Activated B cell treated with CpG ODN at 0.5 μM for 24 hours (primary cell): Measurements from ENCODE around the gene RAD52. TPM values are rescaled to one million over a fixed set of nuclear protein-coding genes. Genes with fewer than 3 reads are reported as not detected.

ENCODE experiments used
- ATAC-seq: fragments of 200-7000 bp; cut with Tn5 transposase; one replicate; pipeline ENCODE4 v1.10.0; 2021; ENCODE audit warnings: low read depth, mild to moderate bottlenecking, moderate library complexity
- CTCF ChIA-PET: fragments of 350-600 bp; sonication (Branson Sonifier 250); formaldehyde crosslinking; loops from one replicate; lab custom pipeline; 2021; ENCODE audit warnings: antibody characterized with exemption; lab: Charles Lee
- POLR2A ChIA-PET: fragments of 350-600 bp; sonication (Branson Sonifier 250); formaldehyde crosslinking; loops from one replicate; lab custom pipeline; 2021; ENCODE audit warnings: antibody characterized with exemption; lab: Charles Lee
- DNase-seq: peaks from one replicate; pipeline ENCODE4 v3.0.0; 2022
- H3K27ac Mint-ChIP-seq: one replicate; pipeline ENCODE4 v1.8.0; 2020; ENCODE audit warnings: mixed read lengths
- H3K27me3 Mint-ChIP-seq: one replicate; pipeline ENCODE4 v1.8.0; 2021; ENCODE audit warnings: mixed read lengths
- H3K36me3 Mint-ChIP-seq: one replicate; pipeline ENCODE4 v1.8.0; 2021; ENCODE audit warnings: low read depth, mixed read lengths
- H3K4me1 Mint-ChIP-seq: one replicate; pipeline ENCODE4 v1.8.0; 2021; ENCODE audit warnings: mixed read lengths
- H3K4me3 Mint-ChIP-seq: one replicate; pipeline ENCODE4 v1.8.0; 2020; ENCODE audit warnings: mild to moderate bottlenecking, mixed read lengths
- H3K9me3 Mint-ChIP-seq: one replicate; pipeline ENCODE4 v1.8.0; 2020; ENCODE audit warnings: mixed read lengths
- CTCF ChIP-seq: fragments of 200-600 bp; IDR thresholded peaks from one replicate; pipeline ENCODE4 v1.8.0; 2022; ENCODE audit warnings: antibody characterized with exemption, mild to moderate bottlenecking
- intact Hi-C: fragments of 100-400 bp; cut with micrococcal nuclease; formaldehyde crosslinking; loops from one replicate; pipeline ENCODE4 v1.15.1; 2024
- total RNA-seq: library from RNA; stranded (reverse); gene quantifications from 2 replicates; pipeline ENCODE4 v1.2.3, GENCODE V29; 2022

The RAD52 gene
- total RNA-seq, 1 donor from 2014 or later, result 15.2 TPM

GRCh38 chr12:992647-993046 is 43.2 kb upstream of the RAD52 start:
- ChIA-PET CTCF (no interaction called here), POLR2A (interaction anchor here (3.0 kb wide), 1 partner anchor 43 kb away, joined by 46 read pairs; the partner anchor contains the start of gene RAD52)
- Mint-ChIP-seq H3K9me3 (no peaks in the 10 kb centered on the region), H3K27me3 (no peaks in the 10 kb centered on the region), H3K36me3 (peaks cover 2% of the 10 kb centered on the region), H3K4me1 (peaks cover 32% of the 10 kb centered on the region), H3K27ac (no peak overlapping the region), H3K4me3 (peak overlapping the region; percentile 95)
- ATAC-seq (no peak), DNase-seq (no peak)
- TF ChIP-seq CTCF, result no peak
- intact Hi-C loops, result no loop called here

GRCh38 chr12:991350-992333 is 42.1 kb upstream of the RAD52 start:
- H3K4me3 Mint-ChIP-seq, result peak overlapping the region; percentile 95
- ATAC-seq (peak; percentile 63), DNase-seq (no peak)
- CTCF ChIA-PET, result interaction anchor here (1.0 to 1.2 kb wide), 2 partner anchors 42 to 101 kb away, joined by 3 to 4 read pairs; partner anchors contain the start of gene RAD52
- peak overlapping the region; percentile 91 for H3K27ac Mint-ChIP-seq
- peaks cover 2% of the 10 kb centered on the region for H3K36me3 Mint-ChIP-seq
- POLR2A ChIA-PET, result interaction anchor here (0.7 to 3.0 kb wide), 7 partner anchors 9 to 603 kb away, joined by 3 to 46 read pairs (median 6); partner anchors contain the start of genes KDM5A and RAD52
- H3K27me3 Mint-ChIP-seq, result no peaks in the 10 kb centered on the region
- TF ChIP-seq CTCF, result no peak
- intact Hi-C loops, result loop anchor here (1.0 to 2.0 kb wide), 5 partner anchors 33 to 603 kb away; partner anchors contain the start of genes FBXL14, KDM5A, RAD52 and WNK1
- peaks cover 29% of the 10 kb centered on the region for H3K4me1 Mint-ChIP-seq
- H3K9me3 Mint-ChIP-seq, result no peaks in the 10 kb centered on the region

- no peak for TF ChIP-seq CTCF
- H3K4me1 Mint-ChIP-seq, result peaks cover 29% of the 10 kb centered on the region
- ATAC-seq, result peak; percentile 89
Observed at GRCh38 chr12:990661-991349, 41.3 kb upstream of the RAD52 start, which contains the start of gene ERC1. TSS of gene ERC1 (plus strand) at chr12:991223. CDS start at chr12:1027904, 36,681 bp downstream.

GRCh38 chr12:989751-990660 is 40.5 kb upstream of the RAD52 start:
- DNase-seq, result no peak
- no peaks in the 10 kb centered on the region for H3K9me3 Mint-ChIP-seq
- peak overlapping the region; percentile 81 for H3K27ac Mint-ChIP-seq
- ChIA-PET POLR2A (interaction anchor here (0.7 to 3.0 kb wide), 8 partner anchors 8 to 603 kb away, joined by 3 to 46 read pairs (median 4); partner anchors contain the start of genes KDM5A and RAD52), CTCF (interaction anchor here (0.8 to 1.2 kb wide), 2 partner anchors 41 to 103 kb away, joined by 3 read pairs; partner anchors contain the start of gene RAD52)
- ATAC-seq, result peak; percentile 9
- H3K27me3 Mint-ChIP-seq, result no peaks in the 10 kb centered on the region
- peaks cover 2% of the 10 kb centered on the region for H3K36me3 Mint-ChIP-seq
- intact Hi-C loops, result loop anchor here (2.0 kb wide), 3 partner anchors 31 to 605 kb away; partner anchors contain the start of genes FBXL14 and WNK1
- H3K4me1 Mint-ChIP-seq, result peaks cover 24% of the 10 kb centered on the region
- no peak for TF ChIP-seq CTCF
- peak overlapping the region; percentile 95 for H3K4me3 Mint-ChIP-seq

More at GRCh38 chr12:990661-991349, 41.3 kb upstream of the RAD52 start, which contains the start of gene ERC1:
- no peaks in the 10 kb centered on the region for H3K27me3 Mint-ChIP-seq
- peaks cover 2% of the 10 kb centered on the region for H3K36me3 Mint-ChIP-seq
- intact Hi-C loops, result loop anchor here (1.0 to 2.0 kb wide), 5 partner anchors 32 to 604 kb away; partner anchors contain the start of genes FBXL14, KDM5A, RAD52 and WNK1
- peak; percentile 94 for DNase-seq
- H3K4me3 Mint-ChIP-seq, result peak within 1 kb of the TSS; percentile 95
- ChIA-PET CTCF (interaction anchor here (0.8 to 1.2 kb wide), 3 partner anchors 41 to 102 kb away, joined by 3 to 4 read pairs (median 3); partner anchors contain the start of gene RAD52), POLR2A (interaction anchor here (0.7 to 3.0 kb wide), 9 partner anchors 9 to 603 kb away, joined by 3 to 46 read pairs (median 4); partner anchors contain the start of genes KDM5A and RAD52)
- no peaks in the 10 kb centered on the region for H3K9me3 Mint-ChIP-seq
- H3K27ac Mint-ChIP-seq, result peak within 1 kb of the TSS; percentile 91
